Measurements from ENCODE around the gene CEBPG.

- no peak for TF ChIP-seq CTCF (IDR thresholded peaks at IDR 0.05; ENCODE audit: low read length)
- no peak for TF ChIP-seq EZH2 (optimal IDR thresholded peaks at IDR 0.05; ENCODE audit: low read depth, low read length)
Measured at GRCh38 chr19:33419788-33420130, 46.2 kb downstream of the CEBPG start.

Measured in MM.1S (cell line).